Measurements from ENCODE around the gene TYW5. TPM values are rescaled to one million over a fixed set of nuclear protein-coding genes. Genes with fewer than 3 reads are reported as not detected.

TYW5 gene
- total and polyA plus RNA-seq, 4 donors, result 3.3 to 18.8 (median 4.9) TPM

DNA sequence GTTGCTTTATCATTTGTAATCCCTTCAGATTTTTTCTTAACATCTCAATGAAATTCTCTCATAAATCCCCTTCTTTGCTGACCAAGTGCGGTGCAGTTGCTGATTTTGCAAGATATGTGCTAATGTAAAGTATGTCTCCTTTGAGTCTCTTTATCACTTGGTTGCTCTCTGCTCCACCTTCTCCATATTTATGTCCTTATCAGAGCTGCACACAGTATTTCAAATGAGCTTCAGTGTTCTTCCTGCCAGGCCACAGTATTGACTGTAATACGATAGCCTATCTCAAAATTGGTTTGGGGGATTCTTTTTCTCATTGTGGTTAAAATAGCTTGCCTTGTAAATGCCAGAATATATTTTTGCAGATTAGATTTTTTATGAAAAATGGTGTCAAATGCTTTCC is 32.3 kb upstream of the TYW5 start:
- DNase-seq (no peak), ATAC-seq (ENCODE audit: insufficient read depth, low FRiP score) (no peak)
- TF ChIP-seq, protein P1, sequence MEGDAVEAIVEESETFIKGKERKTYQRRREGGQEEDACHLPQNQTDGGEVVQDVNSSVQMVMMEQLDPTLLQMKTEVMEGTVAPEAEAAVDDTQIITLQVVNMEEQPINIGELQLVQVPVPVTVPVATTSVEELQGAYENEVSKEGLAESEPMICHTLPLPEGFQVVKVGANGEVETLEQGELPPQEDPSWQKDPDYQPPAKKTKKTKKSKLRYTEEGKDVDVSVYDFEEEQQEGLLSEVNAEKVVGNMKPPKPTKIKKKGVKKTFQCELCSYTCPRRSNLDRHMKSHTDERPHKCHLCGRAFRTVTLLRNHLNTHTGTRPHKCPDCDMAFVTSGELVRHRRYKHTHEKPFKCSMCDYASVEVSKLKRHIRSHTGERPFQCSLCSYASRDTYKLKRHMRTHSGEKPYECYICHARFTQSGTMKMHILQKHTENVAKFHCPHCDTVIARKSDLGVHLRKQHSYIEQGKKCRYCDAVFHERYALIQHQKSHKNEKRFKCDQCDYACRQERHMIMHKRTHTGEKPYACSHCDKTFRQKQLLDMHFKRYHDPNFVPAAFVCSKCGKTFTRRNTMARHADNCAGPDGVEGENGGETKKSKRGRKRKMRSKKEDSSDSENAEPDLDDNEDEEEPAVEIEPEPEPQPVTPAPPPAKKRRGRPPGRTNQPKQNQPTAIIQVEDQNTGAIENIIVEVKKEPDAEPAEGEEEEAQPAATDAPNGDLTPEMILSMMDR (IDR thresholded peaks at IDR 0.05; ENCODE audit: control extremely low read depth, extremely low read depth), result no peak
- Histone ChIP-seq H3K9me3 (ENCODE audit: control insufficient read depth in 4 of 4, insufficient read depth in 3 of 4, low read length in 3 of 4) (no peaks in the 10 kb centered on the region), H3K27me3 (ENCODE audit: control insufficient read depth in 3 of 3, insufficient read depth in 3 of 3, low read length in 2 of 3) (no peaks in the 10 kb centered on the region), H3K4me1 (ENCODE audit: control insufficient read depth in 5 of 5, insufficient read depth in 5 of 5, low read length in 5 of 5) (peaks cover 0 to 17% (median 0%) of the 10 kb centered on the region in 5 donors), H3K36me3 (ENCODE audit: control insufficient read depth in 4 of 4, insufficient read depth in 4 of 4, low read length in 4 of 4) (peaks cover 0 to 3% (median 0%) of the 10 kb centered on the region in 4 donors), H3K9ac (ENCODE audit: insufficient read depth in 1 of 2, low read length in 2 of 2) (no peak overlapping the region), H3K27ac (ENCODE audit: low read depth in 1 of 2, low read length in 1 of 2) (no peak overlapping the region), H3K4me3 (no peak overlapping the region)
- WGBS, 2 donors, result 60 to 67% methylated on average over 2 of the region's 2 CpGs

DNA sequence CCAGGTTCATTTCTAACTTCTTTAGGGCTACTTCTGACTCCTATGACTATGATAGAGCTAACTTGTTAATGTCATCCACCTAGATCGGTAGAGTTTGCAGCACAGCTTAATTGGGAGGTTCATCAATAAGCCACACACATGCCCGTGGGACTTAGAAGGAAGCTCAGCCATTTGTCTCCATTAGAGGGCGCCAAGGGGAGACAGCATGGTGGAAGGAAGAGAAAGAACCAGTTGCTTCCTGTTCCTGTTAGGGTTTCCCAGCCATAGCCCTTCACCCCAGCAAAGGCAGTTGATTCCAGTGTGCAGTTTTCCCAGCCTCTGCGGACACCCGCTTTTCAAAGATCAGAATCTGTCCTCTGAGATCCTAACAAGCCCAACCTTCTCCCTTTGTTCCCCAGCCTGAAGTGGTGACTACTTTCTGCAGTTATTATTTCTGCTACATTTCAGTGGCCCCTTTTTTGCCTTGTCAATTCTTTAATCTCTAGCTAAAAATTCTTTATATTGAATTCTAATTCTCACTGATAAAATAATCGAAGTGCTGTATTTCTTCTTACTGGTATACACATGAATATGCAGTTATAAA is 30.4 kb upstream of the TYW5 start:
- no peaks in the 10 kb centered on the region for H3K27me3 ChIP-seq (ENCODE audit: control insufficient read depth in 3 of 3, insufficient read depth in 3 of 3, low read length in 2 of 3)
- H3K9me3 ChIP-seq (ENCODE audit: control insufficient read depth in 4 of 4, insufficient read depth in 3 of 4, low read length in 3 of 4), result no peaks in the 10 kb centered on the region
- peaks cover 0 to 1% (median 0%) of the 10 kb centered on the region in 4 donors for H3K36me3 ChIP-seq (ENCODE audit: control insufficient read depth in 4 of 4, insufficient read depth in 4 of 4, low read length in 4 of 4)
- peaks cover 0 to 17% (median 0%) of the 10 kb centered on the region in 5 donors for H3K4me1 ChIP-seq (ENCODE audit: control insufficient read depth in 5 of 5, insufficient read depth in 5 of 5, low read length in 5 of 5)
- DNase-seq (peak; percentile 62 to 77 (median 67)), ATAC-seq (ENCODE audit: insufficient read depth, low FRiP score) (peak; percentile 82)
- no peak overlapping the region for H3K27ac ChIP-seq (ENCODE audit: low read depth in 1 of 2, low read length in 1 of 2)
- TF ChIP-seq, protein P1 (IDR thresholded peaks at IDR 0.05; ENCODE audit: control extremely low read depth, extremely low read depth), result peak; percentile 16
- H3K9ac ChIP-seq (ENCODE audit: insufficient read depth in 1 of 2, low read length in 2 of 2), result no peak overlapping the region
- H3K4me3 ChIP-seq, result no peak overlapping the region
- 66 to 71% methylated on average over 6 of the region's 6 CpGs for WGBS, 2 donors

DNA sequence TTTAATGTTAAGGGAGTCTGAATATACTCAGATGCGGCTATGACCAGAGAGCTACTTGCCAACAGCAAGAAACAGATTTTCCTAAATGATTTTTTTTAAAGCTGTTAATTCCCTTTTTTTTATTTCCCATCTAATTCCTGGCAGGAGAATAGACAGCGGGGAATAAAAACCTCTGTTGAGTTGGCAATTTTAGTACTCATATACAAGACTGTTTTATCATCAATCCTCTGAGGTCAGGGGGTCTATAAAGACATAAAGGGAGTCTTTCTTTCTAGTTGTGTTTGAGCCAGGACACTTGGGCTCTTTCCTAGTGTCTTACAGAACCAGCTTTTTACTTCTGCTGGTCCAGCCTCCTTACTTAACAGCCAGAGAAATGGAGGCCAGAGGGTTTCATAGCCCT is 29.5 kb upstream of the TYW5 start:
- Histone ChIP-seq H3K4me3 (no peak overlapping the region), H3K9ac (ENCODE audit: insufficient read depth in 1 of 2, low read length in 2 of 2) (no peak overlapping the region), H3K36me3 (ENCODE audit: control insufficient read depth in 4 of 4, insufficient read depth in 4 of 4, low read length in 4 of 4) (no peaks in the 10 kb centered on the region), H3K4me1 (ENCODE audit: control insufficient read depth in 5 of 5, insufficient read depth in 5 of 5, low read length in 5 of 5) (peaks cover 0 to 19% (median 0%) of the 10 kb centered on the region in 5 donors), H3K27me3 (ENCODE audit: control insufficient read depth in 3 of 3, insufficient read depth in 3 of 3, low read length in 2 of 3) (no peaks in the 10 kb centered on the region), H3K9me3 (ENCODE audit: control insufficient read depth in 4 of 4, insufficient read depth in 3 of 4, low read length in 3 of 4) (no peaks in the 10 kb centered on the region), H3K27ac (ENCODE audit: low read depth in 1 of 2, low read length in 1 of 2) (no peak overlapping the region)
- WGBS, 2 donors, result 88 to 90% methylated on average over 2 of the region's 2 CpGs
- ATAC-seq (ENCODE audit: insufficient read depth, low FRiP score), result no peak
- TF ChIP-seq, protein P1 (IDR thresholded peaks at IDR 0.05; ENCODE audit: control extremely low read depth, extremely low read depth), result no peak
- DNase-seq, result peak; percentile 17 to 91 (median 90)

DNA sequence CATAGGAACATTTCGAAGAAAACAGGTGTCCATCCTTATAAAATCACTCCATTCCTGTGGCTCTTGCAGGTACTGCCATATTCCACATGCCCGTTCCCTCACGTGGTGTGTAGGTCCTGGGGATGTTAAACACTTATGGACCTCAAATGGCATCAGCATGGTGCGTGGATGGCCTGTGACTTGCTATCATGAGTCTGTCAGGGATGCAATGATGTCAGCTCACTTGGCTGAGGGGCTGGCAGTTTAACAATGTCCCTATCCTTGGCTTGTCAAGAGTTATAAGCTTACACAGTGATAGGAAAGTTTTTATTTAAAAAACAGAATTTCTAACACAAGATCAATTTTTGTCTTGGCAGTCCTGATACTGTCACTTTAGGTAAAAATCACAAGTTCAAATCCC is 28.9 kb upstream of the TYW5 start:
- Histone ChIP-seq H3K27me3 (ENCODE audit: control insufficient read depth in 3 of 3, insufficient read depth in 3 of 3, low read length in 2 of 3) (no peaks in the 10 kb centered on the region), H3K27ac (ENCODE audit: low read depth in 1 of 2, low read length in 1 of 2) (no peak overlapping the region), H3K4me1 (ENCODE audit: control insufficient read depth in 5 of 5, insufficient read depth in 5 of 5, low read length in 5 of 5) (peaks cover 0 to 22% (median 0%) of the 10 kb centered on the region in 5 donors), H3K9me3 (ENCODE audit: control insufficient read depth in 4 of 4, insufficient read depth in 3 of 4, low read length in 3 of 4) (no peaks in the 10 kb centered on the region), H3K36me3 (ENCODE audit: control insufficient read depth in 4 of 4, insufficient read depth in 4 of 4, low read length in 4 of 4) (no peaks in the 10 kb centered on the region), H3K4me3 (no peak overlapping the region), H3K9ac (ENCODE audit: insufficient read depth in 1 of 2, low read length in 2 of 2) (no peak overlapping the region)
- no peak for ATAC-seq (ENCODE audit: insufficient read depth, low FRiP score)
- TF ChIP-seq, protein P1 (IDR thresholded peaks at IDR 0.05; ENCODE audit: control extremely low read depth, extremely low read depth), result no peak
- WGBS, 2 donors, result 89 to 99% methylated on average over 4 of the region's 4 CpGs
- DNase-seq, result no peak

Data from lung (tissue), 12 donors.